HCT116 (cell line): ENCODE measurements around the gene SSH2.

Source experiments
- CEBPB ChIP-seq: IDR thresholded peaks from 2 replicates; pipeline ENCODE4 v1.6.1; 2012; ENCODE audit warnings: low read depth
- CTCF ChIP-seq, 3 experiments: fragments of 200-600 bp in 1 of 3; sonication (generic) in 1 of 3; IDR thresholded peaks in 2 of 3; conservative IDR thresholded peaks in 1 of 3; 2 replicates each; pipeline ENCODE4 v1.5.1; 2012 to 2017; ENCODE audit warnings: low read depth in 2 of 3, low read length in 2 of 3, antibody characterized with exemption in 1 of 3, borderline replicate concordance in 1 of 3, control low read depth in 1 of 3, mild to moderate bottlenecking in 1 of 3, mixed read lengths in 1 of 3, mixed run types in 1 of 3, moderate library complexity in 1 of 3; ENCODE audit not compliant: insufficient read depth in 1 of 3
- EZH2 ChIP-seq: fragments of 200-600 bp; sonication (generic); IDR thresholded peaks from 2 replicates; pipeline ENCODE4 v1.6.1; 2017; ENCODE audit warnings: antibody characterized with exemption, mixed run types
- POLR2AphosphoS5 ChIP-seq: IDR thresholded peaks from 2 replicates; pipeline ENCODE4 v1.6.1; 2011; ENCODE audit warnings: mild to moderate bottlenecking, low read depth, low read length, moderate library complexity

GRCh38 chr17:29880031-29880430 is 50.0 kb downstream of the SSH2 start:
- TF ChIP-seq POLR2AphosphoS5 (no peak), CEBPB (no peak), EZH2 (no peak), CTCF (IDR thresholded peaks at IDR 0.05 in 2 of 3, conservative IDR thresholded peaks at IDR 0.05 in 1 of 3; ENCODE audit: borderline replicate concordance in 1 of 3, insufficient read depth in 1 of 3, low read depth in 2 of 3, low read length in 2 of 3) (no peak)
